HG03280 (cell line): ENCODE results near the gene REX1BD.

ENCODE experiments used
- ATAC-seq: cut with Tn5 transposase; IDR thresholded peaks from one replicate; pipeline ENCODE4 v1.9.1; 2021; ENCODE audit warnings: mild to moderate bottlenecking, moderate library complexity; ENCODE audit not compliant: unreplicated experiment

REX1BD gene

GRCh38 chr19:18612772-18613588 lies 24.4 kb downstream of the REX1BD start, which contains the start of gene TMEM59L:
Gene TMEM59L, plus strand, starts transcription at chr19:18612870. Its CDS starts 89 bp downstream, at chr19:18612959.
- ATAC-seq = no peak

- ATAC-seq = no peak
Measured at GRCh38 chr19:18613589-18614234, 25.1 kb downstream of the REX1BD start.

GRCh38 chr19:18616023-18616422 lies 27.4 kb downstream of the REX1BD start:
- ATAC-seq = no peak

GRCh38 chr19:18617562-18617961 lies 29.0 kb downstream of the REX1BD start:
- ATAC-seq = no peak

- no peak for ATAC-seq
Measured at GRCh38 chr19:18618236-18618635, 29.6 kb downstream of the REX1BD start.

- no peak for ATAC-seq
Measured at GRCh38 chr19:18620311-18620710, 31.7 kb downstream of the REX1BD start.

GRCh38 chr19:18620902-18621301 lies 32.3 kb downstream of the REX1BD start:
- no peak for ATAC-seq

GRCh38 chr19:18626906-18627305 lies 38.3 kb downstream of the REX1BD start:
- ATAC-seq = no peak

- no peak for ATAC-seq
Measured at GRCh38 chr19:18629166-18630088, 40.8 kb downstream of the REX1BD start.

- no peak for ATAC-seq
Measured at GRCh38 chr19:18633321-18633720, 44.7 kb downstream of the REX1BD start.

GRCh38 chr19:18634612-18635297 lies 46.2 kb downstream of the REX1BD start:
- ATAC-seq = no peak

GRCh38 chr19:18635831-18636182 lies 47.2 kb downstream of the REX1BD start:
- no peak for ATAC-seq

- ATAC-seq = peak; percentile 87
Measured at GRCh38 chr19:18636183-18636968, 47.8 kb downstream of the REX1BD start.

GRCh38 chr19:18636969-18637629 lies 48.5 kb downstream of the REX1BD start, which contains the start of gene KLHL26:
Gene KLHL26, plus strand, starts transcription at chr19:18637028. Its CDS starts 27 bp downstream, at chr19:18637055.
- no peak for ATAC-seq

GRCh38 chr19:18637673-18638630 lies 49.4 kb downstream of the REX1BD start:
- no peak for ATAC-seq

- ATAC-seq = no peak
Measured at GRCh38 chr19:18639706-18640243, 51.2 kb downstream of the REX1BD start.
